ENCODE measurements around the gene AIF1.
A peak's percentile ranks its signal among the peaks of the same experiment; 100 is the strongest.

Gene AIF1

DNA sequence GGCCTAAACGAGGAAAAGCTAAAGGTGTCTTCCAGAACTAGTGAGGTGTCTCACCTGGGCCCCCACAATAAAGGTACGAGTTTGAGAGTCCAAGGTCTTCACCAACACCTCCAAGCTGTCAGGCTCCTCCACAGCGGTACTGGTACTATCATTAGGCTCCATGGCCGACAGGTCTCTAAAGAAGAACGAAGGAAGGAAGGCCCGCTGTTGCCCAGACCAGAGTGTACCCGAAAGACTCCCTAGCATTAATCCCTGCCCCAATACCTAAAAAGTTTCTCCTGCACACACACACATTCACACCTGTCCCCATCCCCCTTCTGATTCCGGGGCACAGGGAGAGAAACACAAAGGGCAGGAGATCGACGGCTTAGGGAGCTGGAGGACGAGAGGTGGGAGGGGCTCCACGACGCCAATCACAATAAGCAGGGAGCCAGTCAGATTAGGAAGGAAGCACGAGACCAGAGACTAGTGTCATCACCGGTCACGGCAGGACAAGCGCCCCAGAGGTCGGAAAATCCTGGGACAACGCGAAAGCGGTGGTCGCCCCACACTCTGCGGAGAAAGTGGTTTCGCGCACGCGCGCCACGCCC, 36.7 kb downstream of the AIF1 start:
- DNase-seq = peak; percentile 93

DNA sequence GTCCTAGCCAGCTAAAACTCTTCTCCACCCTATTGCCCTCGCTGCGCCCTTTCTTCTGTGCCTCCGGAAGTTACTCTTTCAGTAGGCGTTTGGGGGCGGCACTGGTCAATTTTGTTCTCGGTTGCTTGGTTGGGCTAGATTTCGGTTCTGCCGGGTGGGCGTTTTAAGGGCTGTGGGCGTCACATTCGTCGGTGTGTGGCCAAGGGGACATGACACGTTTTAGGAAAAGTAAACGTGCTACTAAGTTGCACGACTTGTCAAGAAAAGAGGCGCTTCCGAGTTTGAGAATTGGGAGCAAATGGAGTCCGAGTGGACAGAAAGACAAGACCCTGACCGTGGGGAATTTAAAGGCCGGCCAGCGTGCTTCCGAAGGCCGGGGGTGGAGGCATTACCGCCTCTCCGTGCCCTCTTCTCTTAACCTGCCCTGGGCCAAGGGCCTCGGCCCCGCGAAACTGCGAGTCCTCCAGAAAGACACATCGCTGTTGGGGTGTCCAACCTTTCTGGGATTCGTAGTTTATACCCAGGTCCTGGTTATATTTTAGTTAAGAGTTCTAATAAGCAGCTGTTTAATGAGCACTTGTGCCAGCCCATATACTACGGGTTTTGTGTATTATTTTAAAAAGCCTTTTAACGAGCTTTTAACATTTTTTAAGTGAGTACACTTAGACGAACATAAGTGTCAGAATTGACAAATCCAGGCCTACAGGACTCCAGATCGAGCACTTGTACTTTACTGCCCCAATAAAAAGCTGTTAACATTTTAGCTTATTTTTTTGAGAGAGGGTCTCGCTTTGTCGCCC, 38.1 kb downstream of the AIF1 start:
- DNase-seq = peak; percentile 99

- DNase-seq = no peak
These were observed 39.7 kb downstream of the AIF1 start for GRCh38 chr6:31654574-31655348.

DNA sequence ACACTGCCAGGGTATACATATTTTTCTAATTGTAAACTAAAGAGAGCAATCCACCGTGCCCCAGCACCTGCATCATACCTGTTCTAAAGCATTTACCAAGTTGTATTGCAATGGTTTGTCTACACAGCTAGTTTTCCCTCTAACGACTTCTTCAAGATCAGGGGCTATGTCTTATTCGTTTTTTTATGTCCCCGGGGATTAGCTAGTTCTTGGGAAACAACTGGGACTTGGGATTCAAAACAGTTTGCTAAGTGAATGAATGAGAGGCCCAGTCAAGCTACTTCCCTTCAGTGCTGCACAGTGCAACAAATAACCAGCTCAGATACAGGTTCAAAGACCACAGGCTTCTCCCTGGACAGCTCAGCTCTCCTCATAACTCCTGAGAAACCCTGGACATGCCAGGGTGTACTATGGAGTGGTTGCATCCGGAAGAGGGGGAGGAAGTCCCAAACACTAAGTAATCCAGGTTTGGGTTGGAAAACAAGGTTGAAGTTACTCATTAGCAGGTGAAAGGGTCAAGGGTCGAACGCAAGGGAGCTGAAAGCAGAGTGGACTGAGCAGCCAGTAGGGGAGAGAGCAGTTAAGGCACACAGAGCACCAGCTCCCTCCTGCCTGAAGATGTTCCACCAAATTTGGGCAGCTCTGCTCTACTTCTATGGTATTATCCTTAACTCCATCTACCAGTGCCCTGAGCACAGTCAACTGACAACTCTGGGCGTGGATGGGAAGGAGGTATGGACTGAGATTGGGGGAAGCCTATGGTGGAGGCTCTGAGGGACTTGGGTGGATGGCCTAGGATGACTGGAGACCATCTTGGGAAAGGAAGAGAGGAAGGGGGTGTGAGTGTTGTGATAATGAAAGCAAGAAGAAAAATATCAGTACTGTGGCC, 40.6 kb downstream of the AIF1 start, which contains the start of gene APOM:
Gene APOM (plus strand): TSS at position 546 of the 889 bp plus-strand sequence. CDS start 73 bp downstream, at position 619.
- DNase-seq = no peak

GRCh38 chr6:31657406-31658157, 42.5 kb downstream of the AIF1 start:
- DNase-seq = no peak

DNA sequence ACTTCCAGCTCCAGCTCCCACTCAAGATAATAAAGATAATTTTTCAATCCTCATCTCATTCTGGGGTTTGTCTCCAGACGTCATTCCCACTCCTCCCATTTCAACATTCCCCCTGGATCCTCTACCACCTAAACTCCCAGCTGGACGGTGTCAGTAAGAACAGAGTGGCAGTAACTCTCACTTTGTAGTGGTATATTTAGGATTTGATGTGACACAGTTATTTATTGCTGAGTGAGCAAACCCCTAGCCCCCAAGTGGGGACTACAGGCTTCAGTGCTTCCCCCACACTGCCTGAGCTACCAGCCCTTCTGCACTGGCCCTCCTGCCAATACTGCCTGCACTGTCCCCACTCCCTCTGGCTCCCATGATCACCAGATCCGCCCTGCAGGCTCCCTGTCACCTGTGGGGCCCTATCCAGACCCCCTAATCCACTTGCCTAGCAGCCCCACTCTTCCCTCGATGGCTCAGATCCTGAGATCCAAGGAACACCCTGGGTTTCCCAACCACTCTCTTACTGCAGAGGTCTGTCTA, 43.2 kb downstream of the AIF1 start:
- no peak for DNase-seq

- no peak for DNase-seq
These were observed 44.1 kb downstream of the AIF1 start for GRCh38 chr6:31658983-31659648.

DNA sequence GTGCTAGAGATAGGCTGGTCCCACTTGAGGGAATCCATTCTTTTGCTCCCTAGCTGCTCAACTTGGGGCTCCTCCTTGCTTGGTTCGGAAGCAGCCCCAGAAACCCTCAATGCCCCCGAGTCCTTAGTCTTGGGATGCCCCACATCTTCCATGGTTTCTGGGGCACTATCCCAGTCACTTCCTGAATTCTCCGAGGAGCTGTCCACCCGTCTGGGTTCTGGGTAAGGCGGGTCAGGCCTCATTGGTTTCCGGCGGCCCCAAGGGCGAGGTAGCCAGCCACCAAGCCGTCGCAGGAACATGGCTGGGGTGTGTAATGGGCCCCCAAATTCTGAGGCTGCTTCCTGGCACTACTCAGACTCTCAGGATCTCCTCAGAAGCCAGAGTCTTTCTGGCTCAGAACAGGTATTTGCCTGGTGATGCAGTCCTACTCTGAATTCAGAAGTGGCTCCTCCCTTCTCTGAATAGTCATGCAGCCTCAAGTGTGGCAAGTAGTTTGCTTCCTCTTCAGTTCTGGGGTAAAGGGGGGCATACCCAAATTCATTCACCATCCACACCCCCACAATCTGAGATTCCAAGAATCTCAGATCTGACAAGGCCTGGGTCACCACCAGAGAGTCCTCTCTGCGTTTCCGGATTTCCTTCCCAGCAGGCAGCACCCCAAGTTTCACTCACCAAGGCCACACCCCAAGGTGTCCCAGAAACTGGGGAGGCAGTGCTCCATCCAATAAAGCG, 44.8 kb downstream of the AIF1 start:
- peak; percentile 54 for DNase-seq

GRCh38 chr6:31660381-31661261, 45.6 kb downstream of the AIF1 start, which contains the start of gene C6orf47:
TSS of gene C6orf47 (minus strand) at chr6:31660778. CDS start at chr6:31659947, 831 bp downstream.
- peak; percentile 94 for DNase-seq

- DNase-seq = no peak
These were observed 46.5 kb downstream of the AIF1 start for GRCh38 chr6:31661262-31662123.

GRCh38 chr6:31662124-31662723, 47.2 kb downstream of the AIF1 start:
- no peak for DNase-seq

DNA sequence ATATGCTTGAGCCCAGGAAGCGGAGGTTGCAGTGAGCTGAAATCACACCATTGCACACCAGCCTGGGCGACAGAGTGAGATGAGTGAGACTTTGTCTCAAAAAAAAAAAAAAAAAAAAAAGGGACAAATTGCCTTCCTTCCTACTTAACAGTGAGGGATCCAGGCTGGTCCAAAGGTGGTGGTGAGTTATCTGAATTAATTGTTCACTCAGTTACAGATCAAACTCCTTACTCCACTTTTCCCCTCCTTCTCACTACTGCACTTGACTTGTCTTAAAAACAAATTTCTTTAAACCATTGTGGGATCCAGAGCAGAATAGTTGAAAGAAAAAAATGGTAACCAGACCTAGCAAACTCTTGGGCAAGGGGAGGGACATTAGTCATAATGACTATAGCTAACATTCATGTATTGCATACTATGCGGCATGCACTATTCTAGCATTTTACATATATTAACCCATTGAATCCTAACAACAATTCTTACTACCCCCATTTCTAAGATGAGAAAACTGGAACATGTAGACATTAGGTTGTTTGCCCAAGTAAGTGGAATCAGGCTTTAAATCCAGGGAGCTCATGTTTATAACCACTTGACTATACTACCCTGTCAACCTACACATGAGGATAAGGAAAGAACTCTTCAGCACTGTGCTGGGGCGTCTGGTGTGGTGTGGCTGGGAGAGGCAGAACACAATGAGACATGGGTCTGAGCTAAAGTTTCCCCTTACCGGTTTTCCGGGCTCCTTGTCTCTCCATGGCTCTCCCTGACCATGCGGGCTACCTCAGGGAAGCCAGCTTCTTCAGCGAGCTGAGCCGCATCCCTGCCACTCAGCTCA, 48.3 kb downstream of the AIF1 start:
- DNase-seq = no peak

DNA sequence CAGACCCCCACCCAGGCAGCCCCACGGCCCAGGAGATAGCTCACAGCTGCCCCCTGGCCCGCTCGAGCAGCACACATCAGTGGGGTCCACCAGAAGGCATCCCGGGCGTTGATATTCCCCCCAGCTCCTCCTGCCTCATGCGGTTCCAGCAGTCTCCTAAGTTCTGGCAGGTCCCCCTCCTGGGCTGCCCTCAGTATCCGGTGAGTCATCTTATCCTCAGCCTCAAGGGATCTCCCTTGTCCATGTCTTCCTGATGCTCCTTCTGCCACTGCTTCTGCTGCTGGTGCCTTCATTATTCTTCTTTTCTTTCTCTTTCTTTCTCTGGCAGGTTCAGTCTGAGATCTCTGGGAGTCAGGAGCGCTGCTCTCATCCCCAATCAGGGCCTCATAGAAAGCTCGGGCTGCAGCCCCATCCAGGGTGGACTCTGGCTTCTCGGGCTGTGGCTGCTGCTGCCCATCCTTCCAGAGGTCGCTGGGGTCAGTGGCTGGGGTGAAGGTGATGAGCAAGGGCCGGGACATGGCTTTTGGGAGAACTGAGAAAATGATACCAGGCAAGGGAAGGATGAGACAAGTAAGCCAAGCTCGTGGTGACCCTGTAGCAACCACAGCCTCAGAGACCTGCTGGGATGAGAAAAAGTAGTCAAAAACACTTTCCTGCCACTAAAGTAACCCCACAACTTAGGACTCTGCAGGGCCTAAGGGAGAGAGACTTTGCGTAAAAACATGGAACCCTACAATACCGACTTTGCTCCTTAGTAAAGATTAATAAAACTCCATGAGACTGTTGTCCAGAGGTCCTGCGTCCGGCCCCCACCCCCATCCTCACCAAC, 49.1 kb downstream of the AIF1 start:
- DNase-seq = no peak

DNA sequence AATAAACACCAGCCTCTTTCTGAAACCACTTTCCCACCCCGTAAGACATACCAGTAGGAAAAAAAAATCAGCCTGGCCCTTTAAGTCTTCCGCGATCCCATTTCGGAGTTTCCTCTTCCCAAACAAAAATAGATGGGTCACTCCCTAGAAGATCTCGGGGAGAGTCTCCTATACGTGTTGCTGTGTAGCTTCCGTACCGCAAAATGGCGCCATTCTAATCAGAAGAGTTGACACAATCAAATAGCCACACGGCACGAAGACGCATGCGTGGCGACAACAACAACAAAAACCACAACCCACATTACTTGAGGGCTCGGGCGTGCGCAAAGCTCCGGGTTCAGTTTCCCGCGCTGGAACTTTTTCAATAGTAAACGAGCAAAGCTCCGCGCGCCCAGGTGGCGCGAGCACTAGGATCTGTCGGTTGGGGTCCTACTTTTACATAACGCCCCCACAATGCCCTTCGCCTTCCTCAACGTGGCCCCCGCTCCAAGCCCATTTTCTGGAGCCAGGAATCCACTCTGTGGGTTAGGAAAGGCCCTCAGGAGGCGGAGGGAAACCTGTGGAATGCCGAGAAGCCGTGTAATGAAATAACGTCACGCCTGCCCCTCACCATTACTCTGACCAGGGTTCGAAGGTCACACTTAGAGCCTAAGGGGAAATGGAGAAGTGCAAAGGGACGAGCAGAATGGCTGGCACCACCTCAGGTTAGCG, 49.9 kb downstream of the AIF1 start, which contains the start of gene GPANK1:
Gene GPANK1 (minus strand): TSS at position 208 of the 711 bp plus-strand sequence. CDS start 519 bp downstream, outside the sequence.
- DNase-seq = peak; percentile 96
